GM10847 (cell line): ENCODE data around the gene DNAL1.

ENCODE experiments used
- POLR2A ChIP-seq: IDR thresholded peaks from 2 replicates; pipeline ENCODE4 v1.6.1; 2011; ENCODE audit not compliant: insufficient read length; ENCODE audit errors: extremely low read depth

The DNAL1 gene

DNA sequence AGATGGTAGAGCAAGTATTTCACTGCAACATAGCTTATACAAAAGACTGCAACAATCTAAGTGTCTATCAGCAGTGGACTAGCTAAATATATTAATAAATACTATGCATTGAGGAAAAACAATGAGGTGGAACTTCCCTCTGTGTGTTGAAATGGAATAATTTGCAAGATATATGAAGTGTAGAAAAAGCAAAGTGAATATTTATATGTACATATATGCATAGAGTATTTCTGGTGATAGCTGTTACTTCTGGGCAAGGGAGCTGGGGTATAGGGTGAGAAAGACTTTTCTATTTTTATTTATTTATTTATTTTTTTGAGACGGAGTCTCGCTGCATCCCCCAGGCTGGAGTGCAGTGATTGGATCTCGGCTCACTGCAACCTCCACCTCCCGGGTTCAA, 33.9 kb downstream of the DNAL1 start:
- no peak for TF ChIP-seq POLR2A

DNA sequence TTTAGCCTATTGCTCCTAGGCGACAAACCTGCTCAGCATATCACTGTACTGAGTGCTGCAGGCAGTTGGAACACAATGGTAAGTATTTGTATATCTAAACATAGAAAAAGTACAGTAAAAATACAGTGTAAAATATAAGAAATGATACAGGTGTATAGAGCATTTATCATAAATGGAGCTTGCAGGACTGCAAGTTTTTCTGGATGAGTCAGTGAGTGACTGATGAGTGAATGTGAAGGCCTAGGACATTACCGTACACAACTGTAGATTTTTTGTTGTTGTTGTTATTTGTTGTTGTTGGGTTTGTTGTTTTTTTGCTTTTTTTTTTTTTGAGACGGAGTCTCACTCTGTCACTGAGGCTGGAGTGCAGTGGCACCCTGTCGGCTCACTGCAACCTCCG, 36.0 kb downstream of the DNAL1 start:
- TF ChIP-seq POLR2A, result no peak

GRCh38 chr14:73684627-73685026, 39.8 kb downstream of the DNAL1 start:
- TF ChIP-seq POLR2A, result no peak

DNA sequence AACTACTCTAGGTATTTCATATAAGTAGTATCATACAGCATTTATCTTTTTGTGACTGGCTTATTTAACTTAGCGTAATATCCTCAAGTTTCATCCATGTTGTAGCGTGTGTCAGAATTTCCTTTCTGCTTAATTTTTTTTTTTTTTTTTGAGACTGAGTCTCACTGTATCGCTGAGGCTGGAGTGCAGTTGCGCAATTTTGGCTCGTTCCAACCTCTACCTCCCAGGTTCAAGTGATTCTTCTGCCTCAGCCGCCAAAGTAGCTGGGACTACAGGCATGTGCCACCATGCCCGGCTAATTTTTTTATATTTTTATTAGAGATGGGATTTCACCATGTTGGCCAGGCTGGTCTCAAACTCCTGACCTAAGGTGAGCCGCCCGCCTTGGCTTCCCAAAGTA, 40.5 kb downstream of the DNAL1 start:
- no peak for TF ChIP-seq POLR2A

DNA sequence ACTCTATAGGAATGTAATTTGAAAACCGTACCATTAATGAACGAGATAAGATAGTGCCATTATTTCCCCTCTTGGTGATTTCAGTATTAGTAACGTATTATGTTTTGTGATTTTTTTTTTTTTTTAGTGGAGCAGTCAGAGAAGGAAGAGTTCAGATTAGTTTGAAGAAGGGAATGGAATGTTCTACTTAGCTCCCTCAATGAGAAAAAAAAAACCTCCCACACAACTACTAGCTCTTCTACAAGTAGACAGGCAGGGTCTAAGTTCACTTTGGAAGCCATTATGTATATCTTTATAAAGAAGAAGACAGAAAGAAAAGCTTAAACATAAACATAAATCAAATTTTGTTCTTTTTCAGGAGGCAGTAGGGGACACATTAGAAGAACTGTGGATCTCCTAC, 42.1 kb downstream of the DNAL1 start:
- no peak for TF ChIP-seq POLR2A

DNA sequence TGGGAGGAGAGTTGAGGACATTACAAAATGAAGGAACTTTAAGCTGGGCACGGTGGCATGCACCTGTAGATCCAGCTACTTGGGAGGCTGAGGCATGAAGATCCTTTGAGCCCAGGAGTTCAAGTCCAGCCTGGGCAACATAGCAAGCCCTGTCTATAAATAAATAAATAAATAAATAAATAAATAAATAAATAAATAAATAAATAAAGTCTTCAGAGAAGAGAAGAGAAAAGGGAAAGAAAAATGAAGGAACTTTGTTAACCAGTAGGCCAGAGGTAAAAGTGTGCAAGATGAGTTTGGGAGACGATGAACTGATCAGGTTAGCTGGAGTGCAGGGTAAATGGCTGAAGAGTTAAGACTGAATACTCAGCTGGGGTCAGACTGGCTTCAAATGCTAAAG, 49.3 kb downstream of the DNAL1 start:
- no peak for TF ChIP-seq POLR2A

DNA sequence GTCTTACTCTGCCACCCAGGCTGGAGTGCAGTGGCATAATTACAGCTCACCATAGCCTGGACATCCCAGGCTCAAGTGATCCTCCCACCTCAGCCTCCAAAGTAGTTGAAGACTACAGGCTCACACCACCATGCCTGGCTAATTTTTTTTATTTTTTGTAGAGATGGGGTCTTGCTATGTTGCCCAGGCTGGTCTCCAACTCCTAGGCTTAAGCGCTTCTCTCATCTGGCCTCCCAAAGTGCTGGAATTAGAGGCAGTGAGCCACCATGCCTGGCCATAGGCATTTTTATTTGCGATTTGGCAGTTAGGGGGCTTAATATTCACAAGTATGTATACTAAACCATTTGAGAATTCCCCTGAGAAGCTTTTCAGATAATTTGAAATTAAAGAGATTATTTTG, 50.3 kb downstream of the DNAL1 start:
- TF ChIP-seq POLR2A, result no peak

- TF ChIP-seq POLR2A, result no peak
Measured at GRCh38 chr14:73695997-73696396, 51.2 kb downstream of the DNAL1 start.

- TF ChIP-seq POLR2A, result no peak
Measured at GRCh38 chr14:73696466-73697400, 51.9 kb downstream of the DNAL1 start.

GRCh38 chr14:73700325-73700724, 55.5 kb downstream of the DNAL1 start:
- TF ChIP-seq POLR2A, result no peak

- TF ChIP-seq POLR2A, result no peak
Measured at GRCh38 chr14:73709904-73710469, 65.2 kb downstream of the DNAL1 start.

DNA sequence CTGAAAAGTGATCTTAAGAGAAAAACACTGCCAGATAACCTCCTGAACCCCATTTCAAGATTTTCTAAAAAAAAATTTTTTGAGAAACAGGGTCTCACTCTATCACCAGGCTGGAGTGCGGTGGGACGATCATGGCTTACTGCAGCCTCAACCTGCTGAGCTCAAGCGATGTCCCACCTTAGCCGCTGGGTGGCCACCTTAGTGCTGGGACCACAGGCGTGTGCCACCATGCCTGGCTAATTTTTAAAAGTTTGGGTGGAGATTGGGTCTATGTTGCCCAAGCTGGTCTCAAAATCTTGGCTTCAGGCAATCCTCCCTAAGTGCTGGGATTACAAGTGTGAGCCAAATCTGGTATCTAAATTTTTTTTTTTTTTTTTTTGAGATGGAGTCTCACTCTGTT, 66.0 kb downstream of the DNAL1 start:
- no peak for TF ChIP-seq POLR2A

DNA sequence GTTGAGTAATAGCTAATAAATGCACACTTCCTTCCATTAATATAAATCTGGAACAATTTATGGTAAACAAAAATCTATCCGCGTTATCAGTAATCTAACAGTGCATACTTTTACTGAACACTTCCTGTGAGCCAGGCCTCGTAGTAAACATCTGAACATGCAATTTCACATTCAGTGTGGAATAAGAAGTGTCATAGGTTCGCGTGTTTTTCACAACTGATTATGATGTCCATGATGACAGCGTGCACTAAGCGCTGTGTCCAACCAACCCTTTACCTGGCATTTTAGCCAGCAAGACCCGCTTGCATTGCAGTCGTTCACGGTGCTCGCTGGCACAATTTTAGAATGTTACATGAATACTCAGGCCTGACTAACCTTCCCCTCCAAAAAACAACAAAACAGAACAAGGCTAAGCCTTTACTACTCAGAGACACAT, 67.3 kb downstream of the DNAL1 start:
- no peak for TF ChIP-seq POLR2A

GRCh38 chr14:73712540-73713180, 67.9 kb downstream of the DNAL1 start:
- TF ChIP-seq POLR2A, result no peak

DNA sequence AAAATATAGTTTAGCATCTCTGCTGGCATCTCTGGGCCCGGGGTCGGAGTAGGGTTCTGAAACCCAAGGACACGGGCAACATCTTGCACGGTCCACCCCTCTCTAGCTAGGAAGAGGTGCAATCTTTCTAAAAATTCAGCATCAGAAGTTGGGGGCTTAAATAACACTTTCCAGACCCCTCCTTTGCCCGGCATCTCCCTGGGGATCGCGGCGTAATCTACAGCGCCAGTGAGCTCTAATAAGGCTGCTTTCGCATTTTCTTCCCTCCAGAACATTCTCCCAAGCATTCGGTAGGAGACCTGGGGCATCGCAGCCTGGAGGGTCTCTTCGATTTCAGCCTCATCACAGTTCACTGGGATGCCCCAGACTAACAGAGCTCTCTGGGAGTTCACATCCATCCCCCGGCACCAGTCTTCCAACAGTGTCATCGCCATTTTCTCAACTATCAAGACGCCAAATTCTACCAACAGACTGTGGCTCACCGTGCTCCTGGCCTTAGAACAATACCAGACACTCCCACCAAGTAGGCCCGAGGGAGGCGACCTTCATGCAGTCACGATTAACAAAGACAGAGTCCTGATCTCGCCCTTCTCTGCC, 68.5 kb downstream of the DNAL1 start:
- no peak for TF ChIP-seq POLR2A
